ENCODE measurements around the gene A1BG.
"Not testable (repeated sequence)": the region's sequence is repeated elsewhere in the genome, so short reads cannot be mapped to it uniquely, and the experiment has no call there.

Gene A1BG

GRCh38 chr19:58385891-58386575 is 32.7 kb upstream of the A1BG start:
- DNase-seq = no peak

DNA sequence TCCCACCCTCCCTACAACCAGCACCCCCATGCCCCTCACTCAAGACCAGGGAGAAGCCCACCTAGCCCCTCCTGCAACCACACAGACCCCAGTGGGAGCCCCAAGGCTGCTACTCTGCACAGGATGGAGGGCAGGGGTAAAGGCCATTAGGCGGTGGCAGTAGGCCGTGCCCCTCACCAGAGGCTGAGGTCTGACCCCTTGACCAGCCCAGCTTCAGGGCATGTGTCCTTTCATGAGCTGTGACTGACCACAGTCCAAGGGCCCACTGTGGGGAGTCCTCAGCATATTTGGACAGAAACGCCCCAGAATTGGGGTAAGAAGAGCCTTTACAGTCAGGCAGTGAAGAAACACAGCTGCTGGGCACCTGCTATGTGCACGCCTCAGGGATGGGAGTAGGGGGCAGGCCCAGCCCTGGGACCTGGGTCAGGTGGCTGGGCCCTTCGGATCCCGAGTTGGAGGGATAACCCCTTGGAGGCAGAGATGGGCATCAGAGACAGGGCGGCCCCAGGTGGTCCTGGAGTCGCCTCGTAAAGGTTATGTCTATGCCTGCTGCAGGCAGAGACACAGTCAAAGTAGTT is 32.1 kb upstream of the A1BG start:
- DNase-seq = no peak

GRCh38 chr19:58382997-58383603 is 29.8 kb upstream of the A1BG start:
- DNase-seq = no peak

GRCh38 chr19:58381460-58382212 is 28.3 kb upstream of the A1BG start:
- no peak for DNase-seq

DNA sequence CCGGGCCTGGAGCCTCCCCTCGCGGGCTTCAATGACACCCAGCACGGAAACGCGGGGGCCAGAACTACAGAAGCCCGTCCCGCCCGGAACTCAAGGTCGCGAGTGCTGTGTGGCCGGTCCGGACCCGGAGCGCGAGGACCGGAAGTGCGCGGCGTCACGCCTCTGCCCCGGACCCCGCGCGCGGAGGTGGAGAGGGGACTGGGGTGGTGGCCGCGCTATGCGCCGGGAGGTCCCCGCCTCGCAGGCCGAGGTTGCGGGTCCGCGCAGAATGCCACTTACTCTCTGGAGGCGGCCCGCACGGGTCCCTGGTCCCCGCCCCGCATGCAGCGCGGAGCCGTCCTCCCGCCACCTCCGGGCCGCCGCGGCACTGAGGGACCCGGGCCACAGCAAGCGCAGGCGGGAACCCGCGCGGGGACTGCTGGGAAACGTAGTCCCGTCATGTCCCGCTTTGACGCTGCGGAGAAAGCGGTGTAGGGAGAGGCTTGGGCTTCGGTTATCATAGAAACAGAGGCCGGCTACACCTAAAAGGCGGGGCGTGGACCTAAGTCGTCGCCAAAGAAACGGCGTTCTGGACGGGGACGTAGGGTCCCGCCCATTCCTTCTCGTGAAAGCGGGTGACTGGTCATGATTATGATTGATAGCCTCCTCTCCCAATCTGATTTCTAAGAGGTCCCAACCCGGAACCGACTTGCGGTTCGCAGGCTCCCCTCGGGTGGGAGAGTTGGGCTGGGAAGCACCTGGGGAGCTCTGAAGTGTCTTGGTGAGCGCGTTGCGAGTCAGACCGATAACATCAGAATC is 27.6 kb upstream of the A1BG start, which contains the start of gene ZNF837:
TSS of gene ZNF837 (minus strand) at position 369 of the 798 bp plus-strand sequence. CDS start 11,698 bp downstream, outside the sequence.
- DNase-seq = peak; percentile 100

DNA sequence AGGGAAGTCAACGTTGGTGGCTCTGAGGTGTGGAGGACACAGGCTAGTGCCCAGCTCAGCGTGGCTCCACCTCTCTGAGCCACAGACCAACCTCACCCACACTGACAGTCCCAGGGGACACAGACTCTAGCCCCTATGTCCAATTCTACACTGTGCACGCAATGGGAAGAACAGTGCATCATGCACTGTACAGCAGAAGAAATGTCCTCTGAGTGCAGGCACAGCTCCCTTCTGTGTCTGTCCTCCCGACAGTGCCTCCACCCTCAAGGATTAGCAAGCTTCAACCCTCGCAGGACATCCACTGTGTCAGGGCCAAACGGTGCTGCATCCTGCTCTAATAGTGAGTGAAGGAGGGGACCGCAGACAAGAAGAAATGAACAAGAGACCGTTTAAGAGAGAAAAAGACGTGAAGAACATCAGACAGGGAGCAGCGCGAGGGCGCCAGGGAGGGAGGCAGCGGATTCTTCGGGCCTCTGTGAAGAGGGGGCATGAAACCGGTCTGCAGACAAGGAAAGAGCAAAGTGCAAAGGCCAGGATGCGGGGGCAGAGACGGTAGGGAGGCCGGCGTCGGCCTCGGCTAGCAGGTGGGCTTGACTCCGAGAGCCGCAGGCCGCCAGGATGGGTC is 26.9 kb upstream of the A1BG start:
- no peak for DNase-seq

DNA sequence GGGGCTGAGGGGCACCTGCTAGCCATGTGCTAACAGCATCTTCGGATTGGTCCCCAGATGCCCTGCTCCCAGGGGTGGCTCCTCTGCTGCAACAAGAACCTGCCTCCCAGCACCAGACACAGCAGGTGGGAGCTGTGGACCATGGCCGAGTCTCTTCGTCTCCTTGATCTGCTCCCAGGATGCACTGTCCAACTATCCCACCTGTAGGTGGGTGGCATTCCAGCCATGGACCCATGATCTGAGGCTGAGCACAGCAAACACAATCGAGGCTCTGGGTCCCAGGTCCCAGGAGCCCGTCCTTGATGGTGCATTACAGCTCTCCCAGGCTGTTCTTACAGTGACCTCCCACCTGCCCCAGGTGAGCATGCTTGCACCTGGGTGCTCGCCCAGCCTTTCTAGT is 26.0 kb upstream of the A1BG start:
- no peak for DNase-seq

DNA sequence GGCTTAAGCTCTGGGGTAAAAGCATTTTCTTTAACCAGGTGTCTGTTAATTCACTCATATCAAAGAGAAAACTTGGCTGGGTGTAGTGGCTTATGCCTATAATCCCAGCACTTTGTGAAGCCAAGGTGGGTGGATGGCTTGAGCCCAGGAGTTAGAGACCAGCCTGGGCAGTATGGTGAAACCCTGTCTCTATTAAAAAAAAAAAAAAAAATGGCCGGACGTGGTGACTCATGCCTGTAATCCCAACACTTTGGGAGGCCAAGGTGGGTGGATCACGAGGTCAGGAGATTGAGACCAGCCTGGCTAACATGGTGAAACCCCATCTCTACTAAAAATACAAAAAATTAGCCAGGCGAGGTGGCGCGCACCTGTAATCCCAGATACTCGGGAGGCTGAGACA is 23.4 kb upstream of the A1BG start:
- DNase-seq = not testable (repeated sequence)

DNA sequence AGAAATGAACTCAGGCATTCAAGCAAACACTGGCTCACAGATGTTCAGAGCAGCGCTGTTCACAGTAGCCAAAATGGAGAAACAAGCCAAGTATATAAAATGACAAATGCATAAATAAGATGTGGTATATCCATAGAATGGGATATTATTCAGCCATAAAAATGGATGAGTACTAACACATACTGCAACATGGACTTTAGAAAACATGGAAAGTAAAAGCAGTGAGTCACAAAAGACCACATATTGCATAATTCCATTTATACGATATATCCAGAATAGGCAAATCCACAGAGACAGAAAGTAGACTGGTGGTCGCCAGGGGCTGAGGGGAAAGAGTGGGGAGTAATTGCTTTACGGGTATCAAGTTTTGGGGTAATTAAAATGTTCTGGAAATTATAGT is 20.9 kb upstream of the A1BG start:
- no peak for DNase-seq

DNA sequence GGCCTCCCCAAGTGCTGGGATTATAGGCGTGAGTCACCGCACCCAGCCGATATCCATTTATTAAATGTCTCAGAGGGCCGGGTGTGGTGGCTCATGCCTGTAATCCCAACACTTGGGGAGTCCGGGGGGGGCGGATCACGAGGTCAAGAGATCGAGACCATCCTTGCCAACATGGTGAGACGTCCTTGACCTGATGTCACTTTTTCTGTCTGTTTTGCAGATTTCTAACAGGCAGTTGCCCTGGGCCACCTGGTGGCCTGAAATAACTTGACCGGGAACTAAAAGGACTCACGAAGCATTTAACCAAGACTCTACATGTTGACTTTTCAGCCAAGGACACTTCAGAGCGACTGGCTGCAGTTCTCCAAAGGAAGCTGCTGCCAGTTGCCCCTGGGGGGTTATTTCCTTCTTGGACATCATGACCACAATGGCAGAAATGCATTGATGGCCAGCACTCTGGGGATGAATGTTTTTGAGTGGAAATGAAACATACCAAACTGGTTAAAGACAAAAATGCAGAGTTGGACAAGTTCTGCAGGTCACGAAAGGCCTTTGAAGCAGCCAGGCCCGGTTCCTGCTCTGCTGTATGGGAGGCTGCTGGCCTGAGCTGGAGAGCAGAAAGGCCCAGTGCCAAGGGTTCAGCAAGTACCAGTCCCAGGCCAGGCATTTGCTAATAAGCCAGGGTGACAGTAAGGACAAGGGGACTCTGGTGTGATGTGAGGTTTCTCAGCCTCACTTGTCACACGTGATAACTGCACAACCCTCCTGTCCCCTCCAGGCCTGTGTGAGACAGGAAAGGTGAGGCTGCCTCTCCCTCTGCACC is 19.2 kb upstream of the A1BG start:
- no peak for DNase-seq

DNA sequence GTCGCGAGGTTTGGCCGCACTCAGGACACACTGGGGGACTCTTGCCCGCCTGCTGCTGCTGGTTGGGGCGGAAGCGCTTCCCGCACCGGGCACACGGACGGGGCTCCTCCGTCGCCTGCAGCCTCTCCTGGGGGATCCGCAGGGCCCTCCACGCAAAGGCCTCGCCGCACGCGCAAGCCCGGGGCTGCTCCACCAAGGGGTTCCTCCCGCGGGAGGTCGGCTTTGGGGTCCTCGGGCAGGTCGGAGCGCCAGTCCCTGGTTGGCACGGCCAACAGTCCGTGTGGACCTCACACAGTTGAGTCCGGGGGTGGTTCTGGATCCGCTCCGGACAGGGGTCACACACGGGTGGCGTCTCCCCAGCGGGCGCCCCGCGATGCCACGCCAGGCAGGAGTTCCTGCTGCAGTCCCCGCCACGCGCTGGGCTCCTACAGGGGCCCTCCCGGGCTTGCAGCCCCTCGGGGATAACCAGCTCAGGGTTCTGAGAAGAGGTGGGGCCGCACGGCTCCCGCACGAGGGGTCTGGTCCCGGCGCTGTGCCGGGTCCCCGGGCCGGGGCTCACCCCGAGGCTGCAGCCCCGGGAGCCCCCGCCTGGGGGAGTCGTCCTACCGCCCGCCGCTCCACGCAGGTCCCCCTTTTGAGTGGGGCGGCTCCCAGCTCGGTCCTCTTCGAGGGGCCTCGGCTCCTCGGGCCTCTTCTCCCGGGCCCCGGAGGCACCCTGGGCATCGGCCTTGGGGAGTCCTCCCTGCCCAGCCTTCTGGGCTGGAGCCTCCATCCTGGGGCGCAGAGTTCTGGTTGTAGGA is 15.5 kb upstream of the A1BG start:
- DNase-seq = no peak

GRCh38 chr19:58367698-58368454 is 14.6 kb upstream of the A1BG start:
- no peak for DNase-seq

GRCh38 chr19:58366585-58367430 is 13.5 kb upstream of the A1BG start:
- DNase-seq = no peak

DNA sequence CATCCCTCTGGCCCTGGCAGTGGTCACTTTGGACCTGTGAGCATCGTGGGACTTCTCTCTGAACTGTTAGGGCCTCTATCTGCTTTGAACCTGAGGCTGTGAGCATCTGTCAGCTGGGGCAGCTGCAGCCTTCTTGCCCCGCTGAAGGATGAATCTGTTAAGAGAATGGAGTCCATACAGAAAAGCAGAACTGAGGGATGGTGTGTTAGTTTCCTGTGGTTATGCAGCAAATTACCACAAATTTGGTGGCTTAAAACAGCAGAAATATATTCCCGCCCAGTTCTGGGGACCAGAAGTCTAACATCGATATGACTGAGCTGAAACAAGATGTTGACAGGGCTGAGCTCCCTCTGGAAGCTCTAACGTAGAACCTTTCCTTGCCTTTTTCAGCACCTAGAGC is 10.9 kb upstream of the A1BG start:
- no peak for DNase-seq

DNA sequence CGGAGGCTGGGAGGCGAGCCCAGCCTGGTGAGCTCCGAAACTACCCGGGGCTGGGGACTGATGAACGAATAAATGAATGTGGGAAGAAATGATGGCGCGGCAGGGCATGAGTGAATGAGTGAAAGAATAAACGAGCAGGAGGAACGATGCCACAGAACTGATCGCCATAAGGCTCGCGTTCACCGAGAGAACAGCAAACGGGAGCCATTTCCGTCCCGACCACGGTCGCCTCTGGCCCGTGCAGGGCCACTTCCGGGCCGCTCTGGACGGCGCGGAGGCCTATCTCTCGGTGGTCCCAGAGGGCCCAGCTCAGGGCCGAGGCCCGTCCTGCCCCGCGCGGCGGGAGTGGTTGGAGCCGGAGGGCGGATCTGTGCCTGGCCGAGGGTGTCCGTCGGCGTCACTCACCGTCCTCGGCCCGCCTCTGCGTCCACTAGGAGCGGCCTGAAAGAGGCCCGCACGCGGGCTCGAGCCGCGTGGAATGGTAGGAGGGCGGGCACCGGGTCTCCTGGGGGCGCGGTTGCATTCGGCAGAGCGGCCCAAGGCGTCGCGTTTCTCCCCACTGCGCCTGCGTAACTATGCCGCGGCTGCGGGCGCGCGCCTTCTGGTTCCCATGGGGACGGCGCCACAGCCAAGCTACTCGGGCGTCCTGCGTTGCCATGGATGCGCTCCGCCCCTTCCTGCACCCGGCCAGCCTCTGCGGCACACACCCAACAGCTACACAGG is 9.1 kb upstream of the A1BG start, which contains the start of gene ZNF497:
TSS of gene ZNF497 (minus strand) at position 480 of the 723 bp plus-strand sequence. CDS start 5,116 bp downstream, outside the sequence.
- DNase-seq = peak; percentile 96

GRCh38 chr19:58361900-58362271 is 8.6 kb upstream of the A1BG start:
- DNase-seq = no peak

DNA sequence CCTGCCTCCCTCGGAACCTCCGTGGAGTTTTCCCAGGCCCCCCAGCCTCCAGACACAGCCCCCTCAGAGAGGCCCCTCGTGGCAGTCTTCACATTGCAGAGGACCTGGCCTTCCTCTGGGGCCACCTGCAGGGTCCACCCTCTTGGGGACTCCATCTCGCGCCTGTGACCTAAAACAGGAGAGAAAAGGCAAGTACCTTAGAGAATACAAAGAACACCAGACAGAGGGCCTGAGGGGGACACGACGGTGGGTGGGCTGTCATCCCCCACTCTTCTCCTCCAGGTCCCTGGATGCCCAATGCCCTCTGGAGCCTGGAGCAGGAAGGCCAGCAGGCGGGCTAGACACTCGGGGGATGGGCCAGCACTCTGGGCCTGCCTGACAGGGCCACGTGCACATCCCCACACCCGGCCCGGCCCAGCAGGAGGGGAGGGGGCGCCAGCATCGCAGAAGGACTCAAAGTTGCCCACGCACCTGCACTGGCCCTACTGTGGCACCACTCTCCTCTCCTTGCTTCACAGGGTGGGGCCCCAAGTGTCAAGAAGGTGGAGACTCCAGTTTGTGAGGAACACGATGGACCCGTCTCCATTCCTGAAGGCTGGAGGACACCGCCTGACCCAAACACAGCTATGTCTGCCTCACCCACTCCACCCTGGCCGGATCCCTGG is 4.3 kb upstream of the A1BG start:
- no peak for DNase-seq

Measured in EL (cell line).